ENCODE data around the gene GLB1L3. TPM values are rescaled to one million over a fixed set of nuclear protein-coding genes. Genes with fewer than 3 reads are reported as not detected.
"Not testable (repeated sequence)": the region's sequence is repeated elsewhere in the genome, so short reads cannot be mapped to it uniquely, and the experiment has no call there.

GLB1L3 gene
- total and polyA plus RNA-seq, 2 donors = 0.11 to 0.13 TPM

GRCh38 chr11:134341805-134342571 is 65.8 kb downstream of the GLB1L3 start:
- no peak overlapping the region for H3K4me3 ChIP-seq (ENCODE audit: low read depth, low read length)
- no peaks in the 10 kb centered on the region for H3K36me3 ChIP-seq (ENCODE audit: insufficient read depth)
- no peaks in the 10 kb centered on the region for H3K4me1 ChIP-seq (ENCODE audit: insufficient read depth)
- no peak for DNase-seq (ENCODE audit: extremely low spot score)
- H3K27ac ChIP-seq (ENCODE audit: low read depth) = no peak overlapping the region
- WGBS = 92% methylated on average over 68 of the region's 68 CpGs

GRCh38 chr11:134342572-134343340 is 66.6 kb downstream of the GLB1L3 start:
- DNase-seq (ENCODE audit: extremely low spot score) = no peak
- Histone ChIP-seq H3K4me1 (ENCODE audit: insufficient read depth) (no peaks in the 10 kb centered on the region), H3K36me3 (ENCODE audit: insufficient read depth) (no peaks in the 10 kb centered on the region), H3K4me3 (ENCODE audit: low read depth, low read length) (no peak overlapping the region), H3K27ac (ENCODE audit: low read depth) (no peak overlapping the region)
- WGBS = 91% methylated on average over 30 of the region's 30 CpGs

GRCh38 chr11:134343646-134344045 is 67.5 kb downstream of the GLB1L3 start:
- no peaks in the 10 kb centered on the region for H3K4me1 ChIP-seq (ENCODE audit: insufficient read depth)
- no peak for DNase-seq (ENCODE audit: extremely low spot score)
- 81% methylated on average over 15 of the region's 15 CpGs for WGBS

GRCh38 chr11:134344497-134345236 is 68.5 kb downstream of the GLB1L3 start:
- H3K27ac ChIP-seq (ENCODE audit: low read depth); H3K4me1 ChIP-seq (ENCODE audit: insufficient read depth); H3K36me3 ChIP-seq (ENCODE audit: insufficient read depth); H3K4me3 ChIP-seq (ENCODE audit: low read depth, low read length); DNase-seq (ENCODE audit: extremely low spot score): not testable (repeated sequence)
- 84% methylated on average over 27 of the region's 28 CpGs for WGBS

More at GRCh38 chr11:134343646-134344045, 67.5 kb downstream of the GLB1L3 start:
- Histone ChIP-seq H3K27ac (ENCODE audit: low read depth) (no peak overlapping the region), H3K36me3 (ENCODE audit: insufficient read depth) (no peaks in the 10 kb centered on the region), H3K4me3 (ENCODE audit: low read depth, low read length) (no peak overlapping the region)

- H3K4me3 ChIP-seq (ENCODE audit: low read depth, low read length) = no peak overlapping the region
- no peaks in the 10 kb centered on the region for H3K4me1 ChIP-seq (ENCODE audit: insufficient read depth)
- H3K27ac ChIP-seq (ENCODE audit: low read depth) = no peak overlapping the region
- DNase-seq (ENCODE audit: extremely low spot score) = no peak
- no peaks in the 10 kb centered on the region for H3K36me3 ChIP-seq (ENCODE audit: insufficient read depth)
- 90% methylated on average over 4 of the region's 4 CpGs for WGBS
Measured at GRCh38 chr11:134345237-134345550, 69.0 kb downstream of the GLB1L3 start.

GRCh38 chr11:134346101-134346975 is 70.2 kb downstream of the GLB1L3 start:
- WGBS = 82% methylated on average over 22 of the region's 22 CpGs
- Histone ChIP-seq H3K4me1 (ENCODE audit: insufficient read depth) (no peaks in the 10 kb centered on the region), H3K4me3 (ENCODE audit: low read depth, low read length) (no peak overlapping the region), H3K36me3 (ENCODE audit: insufficient read depth) (no peaks in the 10 kb centered on the region), H3K27ac (ENCODE audit: low read depth) (no peak overlapping the region)
- no peak for DNase-seq (ENCODE audit: extremely low spot score)

GRCh38 chr11:134346976-134347350 is 70.8 kb downstream of the GLB1L3 start:
- 80% methylated on average over 5 of the region's 5 CpGs for WGBS

GRCh38 chr11:134347441-134347840 is 71.3 kb downstream of the GLB1L3 start:
- no peak overlapping the region for H3K27ac ChIP-seq (ENCODE audit: low read depth)
- WGBS = 85% methylated on average over 10 of the region's 10 CpGs
- no peaks in the 10 kb centered on the region for H3K36me3 ChIP-seq (ENCODE audit: insufficient read depth)
- H3K4me3 ChIP-seq (ENCODE audit: low read depth, low read length) = no peak overlapping the region
- no peaks in the 10 kb centered on the region for H3K4me1 ChIP-seq (ENCODE audit: insufficient read depth)
- no peak for DNase-seq (ENCODE audit: extremely low spot score)

More at GRCh38 chr11:134346976-134347350, 70.8 kb downstream of the GLB1L3 start:
- Histone ChIP-seq H3K36me3 (ENCODE audit: insufficient read depth) (no peaks in the 10 kb centered on the region), H3K4me1 (ENCODE audit: insufficient read depth) (no peaks in the 10 kb centered on the region), H3K4me3 (ENCODE audit: low read depth, low read length) (no peak overlapping the region), H3K27ac (ENCODE audit: low read depth) (no peak overlapping the region)
- no peak for DNase-seq (ENCODE audit: extremely low spot score)

- Histone ChIP-seq H3K4me3 (ENCODE audit: low read depth, low read length) (no peak overlapping the region), H3K36me3 (ENCODE audit: insufficient read depth) (no peaks in the 10 kb centered on the region), H3K27ac (ENCODE audit: low read depth) (no peak overlapping the region), H3K4me1 (ENCODE audit: insufficient read depth) (no peaks in the 10 kb centered on the region)
- 69% methylated on average over 6 of the region's 6 CpGs for WGBS
- DNase-seq (ENCODE audit: extremely low spot score) = no peak
Measured at GRCh38 chr11:134349109-134349801, 73.1 kb downstream of the GLB1L3 start.

GRCh38 chr11:134349802-134350355 is 73.7 kb downstream of the GLB1L3 start:
- 82% methylated on average over 10 of the region's 10 CpGs for WGBS
- Histone ChIP-seq H3K4me3 (ENCODE audit: low read depth, low read length) (no peak overlapping the region), H3K4me1 (ENCODE audit: insufficient read depth) (no peaks in the 10 kb centered on the region), H3K36me3 (ENCODE audit: insufficient read depth) (no peaks in the 10 kb centered on the region), H3K27ac (ENCODE audit: low read depth) (no peak overlapping the region)
- no peak for DNase-seq (ENCODE audit: extremely low spot score)

GRCh38 chr11:134350381-134350780 is 74.2 kb downstream of the GLB1L3 start:
- WGBS = 91% methylated on average over 9 of the region's 9 CpGs
- DNase-seq (ENCODE audit: extremely low spot score) = no peak
- H3K4me3 ChIP-seq (ENCODE audit: low read depth, low read length) = no peak overlapping the region
- H3K36me3 ChIP-seq (ENCODE audit: insufficient read depth) = no peaks in the 10 kb centered on the region
- no peaks in the 10 kb centered on the region for H3K4me1 ChIP-seq (ENCODE audit: insufficient read depth)
- H3K27ac ChIP-seq (ENCODE audit: low read depth) = no peak overlapping the region

GRCh38 chr11:134352111-134352510 is 75.9 kb downstream of the GLB1L3 start:
- DNase-seq (ENCODE audit: extremely low spot score) = no peak
- no peak overlapping the region for H3K27ac ChIP-seq (ENCODE audit: low read depth)
- H3K4me3 ChIP-seq (ENCODE audit: low read depth, low read length) = no peak overlapping the region
- H3K36me3 ChIP-seq (ENCODE audit: insufficient read depth) = no peaks in the 10 kb centered on the region
- no peaks in the 10 kb centered on the region for H3K4me1 ChIP-seq (ENCODE audit: insufficient read depth)
- WGBS = 86% methylated on average over 2 of the region's 2 CpGs

Measured in urinary bladder (tissue), 4 donors.